Transverse colon (tissue), 4 donors: ENCODE data around the gene SPIN2A. TPM values are rescaled to one million over a fixed set of nuclear protein-coding genes. Genes with fewer than 3 reads are reported as not detected.
"Not testable (repeated sequence)": the region's sequence is repeated elsewhere in the genome, so short reads cannot be mapped to it uniquely, and the experiment has no call there.

ENCODE experiments used
- DNase-seq: peaks from one replicate; pipeline ENCODE4 v3.0.0-alpha.2; 2019
- H3K27ac ChIP-seq, 4 donors: fragments of 200-600 bp; sonication (generic); 2 replicates each; pipeline ENCODE4 v1.5.1; 2016 to 2018; ENCODE audit warnings: inconsistent platforms in 4 of 4
- H3K27me3 ChIP-seq: fragments of 200-600 bp; sonication (generic); 2 replicates; pipeline ENCODE4 v1.5.1; 2017; ENCODE audit warnings: inconsistent platforms
- H3K36me3 ChIP-seq, 4 donors: fragments of 200-600 bp; sonication (generic); 2 replicates each; pipeline ENCODE4 v1.5.1; 2017 to 2019; ENCODE audit warnings: inconsistent platforms in 4 of 4
- H3K4me1 ChIP-seq, 4 donors: fragments of 200-600 bp; sonication (generic); 2 replicates each; pipeline ENCODE4 v1.5.1; 2017 to 2020; ENCODE audit warnings: inconsistent platforms in 4 of 4
- H3K4me3 ChIP-seq, 4 donors: fragments of 200-600 bp; sonication (generic); 1 replicate in 1 of 4; 2 replicates in 3 of 4; pipeline versions ENCODE4 v1.5.1 to v1.6.1; 2017 to 2019; ENCODE audit warnings: inconsistent platforms in 4 of 4
- H3K9me3 ChIP-seq, 2 donors: fragments of 200-600 bp; sonication (generic); 2 replicates each; pipeline ENCODE4 v1.5.1; 2017 to 2019; ENCODE audit warnings: inconsistent platforms in 2 of 2
- CTCF ChIP-seq, 5 experiments: fragments of 200-600 bp in 3 of 5; fragments of 450-650 bp in 2 of 5; sonication (generic) in 3 of 5; IDR thresholded peaks; 1 replicate in 2 of 5; 2 replicates in 3 of 5; pipeline ENCODE4 v1.5.1; 2016 to 2017; ENCODE audit warnings: antibody characterized with exemption in 5 of 5, inconsistent platforms in 3 of 5, mild to moderate bottlenecking in 2 of 5, moderate library complexity in 1 of 5
- EP300 ChIP-seq: sonication (generic); formaldehyde crosslinking; IDR thresholded peaks from one replicate; pipeline ENCODE4 v1.6.1; 2017; ENCODE audit warnings: antibody characterized with exemption, low read depth
- POLR2A ChIP-seq: fragments of 450-650 bp; IDR thresholded peaks from one replicate; pipeline ENCODE4 v1.6.1; 2016; ENCODE audit warnings: antibody characterized with exemption, mild to moderate bottlenecking, moderate library complexity
- POLR2AphosphoS5 ChIP-seq, 3 donors: sonication (generic); formaldehyde crosslinking; IDR thresholded peaks; one replicate each; pipeline ENCODE4 v1.6.1; 2016; ENCODE audit warnings: antibody characterized with exemption in 3 of 3
- WGBS, 2 donors: methylation state at CpG; one replicate each; pipeline ENCODE4 v1.1.5; 2018; ENCODE audit warnings: low coverage in 1 of 2; 5-methylcytosine and 5-hydroxymethylcytosine counted together
- in situ Hi-C, 4 donors: fragments of 200-750 bp; cut with MboI; loops; one replicate each; pipeline versions ENCODE4 v1.15.0 to v1.15.1; 2017; ENCODE audit warnings: low sequenced_read_pairs in 3 of 4, low pct_ligation_motif_present in 1 of 4, low pct_unique_long_range_greater_than_20kb in 1 of 4
- intact Hi-C: fragments of 100-400 bp; cut with DNase I; formaldehyde crosslinking; loops from one replicate; pipeline ENCODE4 v1.15.1; 2023; ENCODE audit warnings: low total_unique reads
- total RNA-seq, 4 donors: library from RNA; depleted of rRNA; stranded (reverse); fragments of >200 nt; gene quantifications; one replicate each; pipeline ENCODE4 v1.1.0, GENCODE V29; 2016

Gene SPIN2A
- total RNA-seq, result 10 to 100 TPM in 1 of 4 donors, 1 to 10 TPM in 1, under 1 TPM in 1, not detected in 1; 0.64 to 15.7 (median 1.2) TPM

DNA sequence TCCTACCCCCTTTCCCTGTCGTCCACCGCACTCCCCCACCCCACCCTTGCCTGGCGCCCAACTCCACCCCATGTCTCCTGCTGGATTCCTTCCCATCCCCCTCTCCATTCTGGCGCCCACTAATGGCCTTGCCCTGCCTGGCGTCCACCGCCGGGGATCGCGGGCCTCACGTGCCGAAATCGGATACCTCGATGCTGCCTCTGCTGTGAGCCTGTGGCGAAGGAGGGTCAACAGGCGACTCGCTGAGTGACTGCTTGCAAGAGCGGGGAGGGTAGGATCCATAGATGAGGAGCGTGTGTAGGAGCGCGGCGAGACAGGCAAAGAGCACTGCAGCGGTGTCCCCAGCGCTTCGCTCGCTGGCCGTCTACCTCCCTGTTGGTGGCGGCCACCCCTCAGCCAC lies at the start of gene SPIN2A:
Gene SPIN2A (minus strand): TSS at position 325 of the 400 bp plus-strand sequence. CDS start 800 bp downstream, outside the sequence.
- H3K27ac ChIP-seq, DNase-seq, H3K27me3 ChIP-seq, intact Hi-C loops, in situ Hi-C loops, H3K4me3 ChIP-seq, H3K9me3 ChIP-seq, H3K4me1 ChIP-seq, H3K36me3 ChIP-seq: not testable (repeated sequence)
- WGBS, 2 donors, result 79% methylated on average over 27 of the region's 27 CpGs; no CpG with 5 or more reads in 1 of the 2 donors

GRCh38 chrX:57178605-57179004 lies 41.4 kb upstream of the SPIN2A start:
- H3K4me1 ChIP-seq, result no peaks in the 10 kb centered on the region
- intact Hi-C loops (no loop called here), in situ Hi-C loops (no loop called here)
- H3K9me3 ChIP-seq, result no peaks in the 10 kb centered on the region
- H3K27ac ChIP-seq, result no peak overlapping the region
- H3K27me3 ChIP-seq, result no peaks in the 10 kb centered on the region
- no peaks in the 10 kb centered on the region for H3K36me3 ChIP-seq
- no peak overlapping the region for H3K4me3 ChIP-seq
- TF ChIP-seq POLR2A (no peak), EP300 (no peak), CTCF (IDR thresholded peaks at IDR 0.05) (no peak), POLR2AphosphoS5 (IDR thresholded peaks at IDR 0.05) (no peak)
- no peak for DNase-seq

GRCh38 chrX:57177070-57177469 lies 39.9 kb upstream of the SPIN2A start:
- Histone ChIP-seq H3K27me3 (no peaks in the 10 kb centered on the region), H3K4me3 (no peak overlapping the region), H3K27ac (no peak overlapping the region), H3K4me1 (no peaks in the 10 kb centered on the region), H3K36me3 (no peaks in the 10 kb centered on the region), H3K9me3 (no peaks in the 10 kb centered on the region)
- intact Hi-C loops, result no loop called here
- in situ Hi-C loops, result no loop called here
- no peak for TF ChIP-seq POLR2A
- TF ChIP-seq CTCF (IDR thresholded peaks at IDR 0.05), result no peak
- TF ChIP-seq EP300, result no peak
- TF ChIP-seq POLR2AphosphoS5 (IDR thresholded peaks at IDR 0.05), result no peak
- 56% methylated on average over 1 of the region's 1 CpG; no CpG with 5 or more reads in 1 of the 2 donors for WGBS, 2 donors
- DNase-seq, result no peak

GRCh38 chrX:57172544-57172943 lies 35.3 kb upstream of the SPIN2A start:
- no peak for TF ChIP-seq POLR2AphosphoS5 (IDR thresholded peaks at IDR 0.05)
- no peak for TF ChIP-seq CTCF (IDR thresholded peaks at IDR 0.05)
- no peak for TF ChIP-seq POLR2A
- TF ChIP-seq EP300, result no peak
- no peaks in the 10 kb centered on the region for H3K4me1 ChIP-seq
- no peaks in the 10 kb centered on the region for H3K9me3 ChIP-seq
- no peaks in the 10 kb centered on the region for H3K36me3 ChIP-seq
- no peaks in the 10 kb centered on the region for H3K27me3 ChIP-seq
- WGBS, 2 donors, result 69% methylated on average over 6 of the region's 6 CpGs; no CpG with 5 or more reads in 1 of the 2 donors
- no peak overlapping the region for H3K27ac ChIP-seq
- intact Hi-C loops (no loop called here), in situ Hi-C loops (no loop called here)
- H3K4me3 ChIP-seq, result no peak overlapping the region
- DNase-seq, result no peak

DNA sequence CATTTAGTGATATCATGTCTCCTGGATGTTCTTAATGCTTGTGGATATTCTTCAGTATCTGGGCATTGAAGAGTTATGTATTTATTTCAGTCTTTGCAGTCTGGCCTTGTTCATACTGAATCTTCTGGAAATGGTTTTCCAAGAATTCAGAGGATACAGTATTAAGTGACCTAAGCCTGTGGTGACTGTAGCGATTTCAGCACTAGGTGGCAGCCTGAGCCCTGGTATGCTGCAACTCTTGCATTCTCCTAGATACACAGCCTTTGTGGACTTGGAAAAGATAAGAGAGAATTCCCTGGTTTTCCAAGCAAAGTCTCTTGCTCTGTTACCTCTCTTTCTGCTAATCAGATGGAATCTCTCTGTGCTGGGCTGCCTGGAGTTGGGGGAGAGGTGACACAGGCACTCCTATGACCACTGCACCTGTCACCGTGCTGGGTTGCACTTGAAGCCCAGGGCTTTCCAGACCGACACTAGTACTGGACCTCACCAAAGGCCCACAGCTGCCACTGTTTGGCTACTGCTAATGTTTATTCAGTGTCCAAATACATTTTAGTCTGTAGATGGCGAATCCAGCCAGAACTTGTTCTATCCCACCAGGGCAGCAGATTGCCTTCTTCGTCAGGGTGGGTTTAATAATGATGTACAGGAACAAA lies 19.3 kb upstream of the SPIN2A start:
- peak; percentile 53 for DNase-seq
- intact Hi-C loops (no loop called here), in situ Hi-C loops (no loop called here)

More for the DNA sequence above, 19.3 kb upstream of the SPIN2A start:
- WGBS, 2 donors, result 68% methylated on average over 5 of the region's 5 CpGs; no CpG with 5 or more reads in 1 of the 2 donors
- Histone ChIP-seq H3K27me3 (no peaks in the 10 kb centered on the region), H3K4me3 (no peak overlapping the region), H3K4me1 (peaks cover 0 to 3% (median 0%) of the 10 kb centered on the region in 4 donors), H3K9me3 (no peaks in the 10 kb centered on the region), H3K36me3 (no peaks in the 10 kb centered on the region), H3K27ac (peak overlapping the region in 1 of 4 donors; percentile 62)
- TF ChIP-seq CTCF (IDR thresholded peaks at IDR 0.05) (peak in 4 of 5 experiments; percentile 14 to 40 (median 26)), EP300 (no peak), POLR2A (no peak), POLR2AphosphoS5 (IDR thresholded peaks at IDR 0.05) (no peak)
